ENCODE measurements around the gene AXIN1. TPM values are rescaled to one million over a fixed set of nuclear protein-coding genes. Genes with fewer than 3 reads are reported as not detected.

AXIN1 gene
- total and polyA plus RNA-seq, 2 donors (not counting 1 experiment from before 2014, with no cell fraction given), result 5.1 to 18.7 TPM

GRCh38 chr16:314795-315299 lies 37.7 kb downstream of the AXIN1 start:
- no peaks in the 10 kb centered on the region for H4K20me1 ChIP-seq (ENCODE audit: control insufficient read depth, extremely low read depth, insufficient read depth, low read length)
- H3K4me2 ChIP-seq (ENCODE audit: extremely low read depth, insufficient read depth, low read length), result no peak overlapping the region
- peaks cover 5% of the 10 kb centered on the region for H3K36me3 ChIP-seq (ENCODE audit: control insufficient read depth, insufficient read depth, low read length)
- no peak overlapping the region for H3K4me3 ChIP-seq (replicated peaks in 1 of 4; ENCODE audit: control extremely low read depth in 1 of 4, insufficient read depth in 1 of 4, low read depth in 3 of 4, low read length in 4 of 4)
- H3K27ac ChIP-seq (ENCODE audit: insufficient read depth, low read length), result no peak overlapping the region
- H3K4me1 ChIP-seq (ENCODE audit: control insufficient read depth, extremely low read depth, insufficient read depth, low read length), result no peaks in the 10 kb centered on the region
- TF ChIP-seq, protein P1, sequence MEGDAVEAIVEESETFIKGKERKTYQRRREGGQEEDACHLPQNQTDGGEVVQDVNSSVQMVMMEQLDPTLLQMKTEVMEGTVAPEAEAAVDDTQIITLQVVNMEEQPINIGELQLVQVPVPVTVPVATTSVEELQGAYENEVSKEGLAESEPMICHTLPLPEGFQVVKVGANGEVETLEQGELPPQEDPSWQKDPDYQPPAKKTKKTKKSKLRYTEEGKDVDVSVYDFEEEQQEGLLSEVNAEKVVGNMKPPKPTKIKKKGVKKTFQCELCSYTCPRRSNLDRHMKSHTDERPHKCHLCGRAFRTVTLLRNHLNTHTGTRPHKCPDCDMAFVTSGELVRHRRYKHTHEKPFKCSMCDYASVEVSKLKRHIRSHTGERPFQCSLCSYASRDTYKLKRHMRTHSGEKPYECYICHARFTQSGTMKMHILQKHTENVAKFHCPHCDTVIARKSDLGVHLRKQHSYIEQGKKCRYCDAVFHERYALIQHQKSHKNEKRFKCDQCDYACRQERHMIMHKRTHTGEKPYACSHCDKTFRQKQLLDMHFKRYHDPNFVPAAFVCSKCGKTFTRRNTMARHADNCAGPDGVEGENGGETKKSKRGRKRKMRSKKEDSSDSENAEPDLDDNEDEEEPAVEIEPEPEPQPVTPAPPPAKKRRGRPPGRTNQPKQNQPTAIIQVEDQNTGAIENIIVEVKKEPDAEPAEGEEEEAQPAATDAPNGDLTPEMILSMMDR (conservative IDR thresholded peaks at IDR 0.05 in 1 of 2, IDR thresholded peaks at IDR 0.05 in 1 of 2; ENCODE audit: low read depth in 1 of 2, low read length in 2 of 2), result no peak
- TF ChIP-seq EZH2 (IDR thresholded peaks at IDR 0.05; ENCODE audit: low read length, missing control alignments), result no peak
- H3K9me3 ChIP-seq (ENCODE audit: control insufficient read depth, insufficient read depth, low read depth, low read length), result no peaks in the 10 kb centered on the region
- no peaks in the 10 kb centered on the region for H3K27me3 ChIP-seq (ENCODE audit: control insufficient read depth, insufficient read depth, low read length)
- no peak overlapping the region for H2AFZ ChIP-seq (ENCODE audit: low read length)
- H3K9ac ChIP-seq (ENCODE audit: insufficient read depth, low read length), result no peak overlapping the region
- DNase-seq (ENCODE audit: low read depth in 2 of 2), result no peak
- H3K79me2 ChIP-seq (ENCODE audit: control insufficient read depth, insufficient read depth, low read length), result peaks cover 3% of the 10 kb centered on the region

DNA sequence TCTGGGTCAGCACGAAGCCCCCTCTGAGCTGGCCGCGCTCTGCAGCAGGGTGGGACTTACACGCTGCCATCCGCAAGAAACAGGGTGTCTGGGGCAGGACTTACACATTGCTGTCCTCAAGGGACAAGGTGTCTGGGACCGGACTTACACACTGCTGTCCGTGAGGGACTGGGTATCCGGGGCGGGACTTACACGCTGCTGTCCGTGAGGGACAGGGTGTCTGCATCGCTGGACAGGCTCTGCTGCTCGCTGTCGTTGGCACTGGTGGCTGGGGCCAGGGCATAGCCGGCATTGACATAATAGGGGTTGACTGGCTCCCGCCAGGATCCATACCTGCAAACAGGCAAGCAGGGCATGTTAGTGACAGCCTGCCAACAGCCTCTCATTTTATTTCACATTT lies 38.2 kb downstream of the AXIN1 start:
- peaks cover 3% of the 10 kb centered on the region for H3K79me2 ChIP-seq (ENCODE audit: control insufficient read depth, insufficient read depth, low read length)
- H2AFZ ChIP-seq (ENCODE audit: low read length), result no peak overlapping the region
- H3K36me3 ChIP-seq (ENCODE audit: control insufficient read depth, insufficient read depth, low read length), result peaks cover 8% of the 10 kb centered on the region
- no peak overlapping the region for H3K27ac ChIP-seq (ENCODE audit: insufficient read depth, low read length)
- H3K9me3 ChIP-seq (ENCODE audit: control insufficient read depth, insufficient read depth, low read depth, low read length), result no peaks in the 10 kb centered on the region
- H3K27me3 ChIP-seq (ENCODE audit: control insufficient read depth, insufficient read depth, low read length), result no peaks in the 10 kb centered on the region
- H4K20me1 ChIP-seq (ENCODE audit: control insufficient read depth, extremely low read depth, insufficient read depth, low read length), result no peaks in the 10 kb centered on the region
- no peak overlapping the region for H3K4me3 ChIP-seq (replicated peaks in 1 of 4; ENCODE audit: control extremely low read depth in 1 of 4, insufficient read depth in 1 of 4, low read depth in 3 of 4, low read length in 4 of 4)
- no peak for DNase-seq (ENCODE audit: low read depth in 2 of 2)
- H3K4me2 ChIP-seq (ENCODE audit: extremely low read depth, insufficient read depth, low read length), result no peak overlapping the region
- no peak overlapping the region for H3K9ac ChIP-seq (ENCODE audit: insufficient read depth, low read length)
- H3K4me1 ChIP-seq (ENCODE audit: control insufficient read depth, extremely low read depth, insufficient read depth, low read length), result no peaks in the 10 kb centered on the region
- TF ChIP-seq, protein P1 (conservative IDR thresholded peaks at IDR 0.05 in 1 of 2, IDR thresholded peaks at IDR 0.05 in 1 of 2; ENCODE audit: low read depth in 1 of 2, low read length in 2 of 2), result no peak
- no peak for TF ChIP-seq EZH2 (IDR thresholded peaks at IDR 0.05; ENCODE audit: low read length, missing control alignments)

- no peak overlapping the region for H3K4me3 ChIP-seq (replicated peaks in 1 of 4; ENCODE audit: control extremely low read depth in 1 of 4, insufficient read depth in 1 of 4, low read depth in 3 of 4, low read length in 4 of 4)
- peaks cover 7% of the 10 kb centered on the region for H3K36me3 ChIP-seq (ENCODE audit: control insufficient read depth, insufficient read depth, low read length)
- TF ChIP-seq EZH2 (IDR thresholded peaks at IDR 0.05; ENCODE audit: low read length, missing control alignments), result no peak
- TF ChIP-seq, protein P1 (conservative IDR thresholded peaks at IDR 0.05 in 1 of 2, IDR thresholded peaks at IDR 0.05 in 1 of 2; ENCODE audit: low read depth in 1 of 2, low read length in 2 of 2), result no peak
- H2AFZ ChIP-seq (ENCODE audit: low read length), result no peak overlapping the region
- no peak overlapping the region for H3K9ac ChIP-seq (ENCODE audit: insufficient read depth, low read length)
- H3K27me3 ChIP-seq (ENCODE audit: control insufficient read depth, insufficient read depth, low read length), result no peaks in the 10 kb centered on the region
- H3K9me3 ChIP-seq (ENCODE audit: control insufficient read depth, insufficient read depth, low read depth, low read length), result no peaks in the 10 kb centered on the region
- H3K4me1 ChIP-seq (ENCODE audit: control insufficient read depth, extremely low read depth, insufficient read depth, low read length), result no peaks in the 10 kb centered on the region
- no peak overlapping the region for H3K27ac ChIP-seq (ENCODE audit: insufficient read depth, low read length)
- H3K79me2 ChIP-seq (ENCODE audit: control insufficient read depth, insufficient read depth, low read length), result no peaks in the 10 kb centered on the region
- no peak overlapping the region for H3K4me2 ChIP-seq (ENCODE audit: extremely low read depth, insufficient read depth, low read length)
- DNase-seq (ENCODE audit: low read depth in 2 of 2), result no peak
- no peaks in the 10 kb centered on the region for H4K20me1 ChIP-seq (ENCODE audit: control insufficient read depth, extremely low read depth, insufficient read depth, low read length)
Observed at GRCh38 chr16:311725-312124, 40.8 kb downstream of the AXIN1 start.
